Measurements from ENCODE around the gene MIPEP.

DNA sequence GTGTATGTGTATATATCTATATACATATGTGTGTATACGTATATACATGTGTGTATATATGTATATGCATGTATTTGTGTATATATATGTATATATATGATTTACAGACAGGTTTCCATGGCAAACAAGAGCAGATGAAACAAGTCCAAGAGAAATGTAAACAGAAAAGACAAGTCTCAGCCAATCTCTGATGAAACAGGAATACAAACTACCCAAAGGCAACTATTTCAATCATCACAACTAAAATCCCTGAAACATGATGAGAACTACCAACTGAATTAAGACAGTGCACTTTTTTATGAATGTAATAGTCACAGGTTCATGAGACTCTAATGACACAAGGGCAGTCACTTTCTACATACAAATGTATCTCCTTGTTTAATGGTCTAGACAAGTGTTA is 178.8 kb downstream of the MIPEP start:
- TF ChIP-seq, protein P1, sequence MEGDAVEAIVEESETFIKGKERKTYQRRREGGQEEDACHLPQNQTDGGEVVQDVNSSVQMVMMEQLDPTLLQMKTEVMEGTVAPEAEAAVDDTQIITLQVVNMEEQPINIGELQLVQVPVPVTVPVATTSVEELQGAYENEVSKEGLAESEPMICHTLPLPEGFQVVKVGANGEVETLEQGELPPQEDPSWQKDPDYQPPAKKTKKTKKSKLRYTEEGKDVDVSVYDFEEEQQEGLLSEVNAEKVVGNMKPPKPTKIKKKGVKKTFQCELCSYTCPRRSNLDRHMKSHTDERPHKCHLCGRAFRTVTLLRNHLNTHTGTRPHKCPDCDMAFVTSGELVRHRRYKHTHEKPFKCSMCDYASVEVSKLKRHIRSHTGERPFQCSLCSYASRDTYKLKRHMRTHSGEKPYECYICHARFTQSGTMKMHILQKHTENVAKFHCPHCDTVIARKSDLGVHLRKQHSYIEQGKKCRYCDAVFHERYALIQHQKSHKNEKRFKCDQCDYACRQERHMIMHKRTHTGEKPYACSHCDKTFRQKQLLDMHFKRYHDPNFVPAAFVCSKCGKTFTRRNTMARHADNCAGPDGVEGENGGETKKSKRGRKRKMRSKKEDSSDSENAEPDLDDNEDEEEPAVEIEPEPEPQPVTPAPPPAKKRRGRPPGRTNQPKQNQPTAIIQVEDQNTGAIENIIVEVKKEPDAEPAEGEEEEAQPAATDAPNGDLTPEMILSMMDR (IDR thresholded peaks at IDR 0.05) = no peak
- TF ChIP-seq POLR2A (IDR thresholded peaks at IDR 0.05) (no peak), POLR2AphosphoS5 (IDR thresholded peaks at IDR 0.05) (no peak)

Measured in breast epithelium (tissue), 3 donors.